Stomach (tissue), 4 donors: ENCODE data around the gene KLF16.

Source experiments
- EP300 ChIP-seq: sonication (generic); formaldehyde crosslinking; IDR thresholded peaks from one replicate; pipeline ENCODE4 v1.6.1; 2017; ENCODE audit warnings: antibody characterized with exemption
- POLR2A ChIP-seq, 4 donors: fragments of 450-650 bp; IDR thresholded peaks; one replicate each; pipeline ENCODE4 v1.6.1; 2016; ENCODE audit warnings: antibody characterized with exemption in 4 of 4, control low read depth in 2 of 4, mild to moderate bottlenecking in 1 of 4, moderate library complexity in 1 of 4

DNA sequence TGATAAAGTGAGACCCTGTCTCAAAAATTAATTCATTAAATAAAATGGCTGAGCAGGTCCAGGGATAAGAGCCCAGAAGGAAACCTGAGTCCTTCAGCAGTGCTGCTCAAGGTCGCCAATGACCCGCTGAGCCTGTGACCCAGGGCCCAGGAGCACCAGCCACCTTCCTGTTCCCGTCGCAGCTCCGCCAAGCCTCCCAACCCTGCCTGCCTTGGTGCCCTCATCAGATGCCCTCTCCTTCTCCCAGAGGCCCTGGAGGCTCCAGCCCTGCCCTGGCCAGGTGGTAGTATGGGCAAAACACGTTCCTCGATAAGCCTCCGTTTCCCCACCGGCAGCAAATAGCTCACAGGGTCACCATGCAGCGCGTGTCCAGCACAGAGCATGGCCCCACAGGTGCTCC is 17.7 kb downstream of the KLF16 start:
- TF ChIP-seq POLR2A (IDR thresholded peaks at IDR 0.05) (no peak), EP300 (no peak)
